GM21723 (cell line): ENCODE data around the gene CAMTA1.
"Not testable (repeated sequence)": the region's sequence is repeated elsewhere in the genome, so short reads cannot be mapped to it uniquely, and the experiment has no call there.

ENCODE experiments used
- ATAC-seq: cut with Tn5 transposase; IDR thresholded peaks from one replicate; pipeline ENCODE4 v1.9.1; 2021; ENCODE audit warnings: mild to moderate bottlenecking, moderate library complexity; ENCODE audit not compliant: unreplicated experiment

CAMTA1 gene

GRCh38 chr1:6904476-6905170 is 119.4 kb downstream of the CAMTA1 start:
- ATAC-seq = no peak

GRCh38 chr1:6905331-6905730 is 120.1 kb downstream of the CAMTA1 start:
- ATAC-seq = no peak

DNA sequence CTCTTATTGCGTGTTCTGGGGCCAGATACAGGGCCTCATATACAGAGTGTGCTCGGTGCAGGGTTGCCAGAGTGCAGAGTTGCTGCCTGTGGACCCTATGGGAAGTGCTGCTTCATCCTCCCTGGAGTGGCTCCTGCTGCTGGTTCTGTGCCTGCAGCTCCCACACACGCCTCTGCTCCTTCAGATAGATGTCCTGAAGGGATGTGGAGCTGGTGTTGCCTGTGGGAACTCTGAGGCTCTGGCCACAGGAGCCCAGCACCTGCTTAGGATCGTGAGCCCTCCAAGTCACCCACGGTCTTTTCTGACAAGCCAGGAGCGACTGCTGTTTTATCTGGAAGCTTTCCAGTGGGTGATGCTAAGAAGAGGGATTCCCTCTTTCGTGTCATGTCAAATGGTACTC is 120.5 kb downstream of the CAMTA1 start:
- no peak for ATAC-seq

- no peak for ATAC-seq
Observed at GRCh38 chr1:6906783-6907182, 121.5 kb downstream of the CAMTA1 start.

DNA sequence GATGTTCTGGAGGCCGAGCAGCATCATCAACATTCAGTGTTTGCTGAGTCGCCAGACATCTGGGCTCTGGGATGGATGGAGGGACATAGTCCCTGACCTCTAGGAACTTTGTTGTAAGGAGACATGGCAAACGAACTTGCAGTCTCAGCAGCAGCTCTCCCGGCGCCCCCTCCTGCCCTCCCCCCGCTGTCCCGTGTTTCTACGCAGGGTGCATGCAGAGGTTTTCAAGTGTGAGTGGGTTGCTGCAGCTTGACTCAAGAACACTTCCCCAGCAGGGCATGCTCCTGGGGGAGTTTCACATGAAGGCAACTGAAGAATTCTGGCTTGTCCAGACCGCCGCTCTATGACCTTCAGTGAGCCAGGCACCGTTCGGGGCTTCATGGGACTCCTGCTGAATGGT is 121.9 kb downstream of the CAMTA1 start:
- no peak for ATAC-seq

- no peak for ATAC-seq
Observed at GRCh38 chr1:6907676-6908434, 122.6 kb downstream of the CAMTA1 start.

DNA sequence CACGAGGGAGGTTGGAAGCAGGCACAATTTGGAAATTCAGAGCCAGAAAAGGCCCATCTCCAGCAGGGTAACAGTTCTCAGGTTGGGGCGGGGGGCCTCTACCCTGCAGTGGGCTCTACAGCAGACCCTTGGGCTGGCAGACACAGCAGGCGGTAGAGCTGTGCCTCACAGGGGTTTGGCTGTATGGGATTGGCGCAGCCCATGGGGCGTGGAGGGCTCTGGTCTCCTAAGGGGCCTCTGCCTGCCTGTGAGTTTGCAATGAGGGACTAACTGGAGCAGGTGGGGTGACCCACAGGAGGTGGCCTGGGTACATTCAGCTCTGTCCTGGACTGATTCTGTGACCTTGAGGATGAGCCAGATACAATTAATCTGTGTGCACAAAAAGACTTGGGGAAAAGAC is 124.1 kb downstream of the CAMTA1 start:
- ATAC-seq = no peak

DNA sequence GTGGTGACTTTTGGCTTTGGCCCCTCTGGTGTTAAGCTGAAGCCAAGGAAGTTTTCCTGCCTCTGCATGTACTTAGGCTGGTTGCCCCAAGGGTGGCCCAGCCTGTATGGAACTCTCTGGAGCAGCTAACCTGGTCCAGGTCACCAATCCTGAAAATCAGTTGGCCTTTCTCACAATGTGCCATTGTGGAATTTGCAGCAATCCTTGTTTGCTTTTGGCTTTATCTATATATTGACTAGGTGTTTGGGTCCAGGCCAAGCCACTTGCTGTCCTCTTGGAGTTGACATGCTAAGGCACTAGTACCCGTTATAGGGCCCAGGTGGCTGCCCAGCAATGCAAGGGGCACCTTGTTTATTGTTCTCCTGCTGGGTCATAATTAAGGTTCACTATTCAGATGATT is 124.6 kb downstream of the CAMTA1 start:
- no peak for ATAC-seq

DNA sequence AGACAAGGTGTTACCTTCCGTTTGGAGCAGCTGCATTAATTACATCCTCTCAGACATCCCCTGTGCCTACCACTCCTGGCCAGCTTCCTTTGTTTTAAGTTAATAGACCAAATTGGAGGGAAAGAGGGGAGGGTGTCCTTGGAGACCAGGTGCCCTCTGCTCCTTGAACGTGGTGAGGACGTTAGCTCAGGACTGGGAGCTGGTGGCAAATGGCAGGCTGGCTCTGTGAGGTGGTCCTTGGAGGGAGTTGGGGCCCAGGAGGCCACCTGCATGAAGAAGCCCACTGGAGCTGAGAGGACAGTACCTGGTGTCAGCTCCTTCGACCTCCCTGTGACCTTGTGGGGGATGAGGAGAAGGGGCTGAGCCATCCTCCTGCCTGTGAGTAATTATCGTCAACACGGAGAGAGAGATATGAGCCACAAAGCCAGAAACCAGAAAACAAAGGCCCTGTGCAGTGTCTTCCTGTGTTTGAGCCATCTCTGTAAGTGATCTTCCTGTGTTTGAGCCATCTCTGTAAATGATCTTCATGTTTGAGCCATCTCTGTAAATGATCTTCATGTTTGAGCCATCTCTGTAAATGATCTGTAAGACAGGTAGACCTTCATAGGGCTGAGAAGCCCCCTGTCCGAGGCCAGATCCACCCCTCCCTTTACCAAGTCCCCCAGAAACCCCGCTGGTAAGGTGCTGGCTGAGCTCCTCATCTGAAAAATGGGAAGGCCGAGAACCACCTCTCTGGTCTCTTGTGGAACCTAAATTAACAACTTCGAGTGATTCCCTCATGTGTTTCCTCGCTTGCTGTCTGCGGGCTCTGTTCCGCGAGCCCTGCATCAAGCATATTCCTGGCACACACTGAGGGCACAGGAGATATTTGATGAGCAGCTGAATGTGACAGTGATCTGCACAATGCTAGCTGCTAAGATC is 126.0 kb downstream of the CAMTA1 start:
- no peak for ATAC-seq

DNA sequence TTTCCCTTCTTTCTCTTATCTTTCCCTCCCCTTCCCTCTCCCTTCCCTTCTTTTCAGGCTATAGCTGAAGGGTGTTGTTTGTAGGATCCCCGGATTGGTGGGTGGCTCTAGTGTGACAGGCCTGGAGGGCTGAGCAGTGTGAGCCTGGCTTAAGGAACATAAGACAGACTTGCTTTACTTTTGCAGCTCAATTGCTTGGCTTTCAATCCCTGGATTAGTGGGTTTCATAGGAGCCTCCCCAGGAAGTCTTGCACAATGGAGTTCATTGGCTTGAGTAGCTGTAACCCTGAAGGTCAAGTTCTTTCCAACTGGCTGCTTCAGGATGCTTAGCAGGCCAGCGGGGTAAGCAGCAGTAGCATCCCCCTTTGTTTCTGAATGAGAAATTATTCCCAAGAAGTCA is 126.7 kb downstream of the CAMTA1 start:
- no peak for ATAC-seq

- ATAC-seq = no peak
Observed at GRCh38 chr1:6912518-6912917, 127.3 kb downstream of the CAMTA1 start.

GRCh38 chr1:6913086-6913485 is 127.8 kb downstream of the CAMTA1 start:
- ATAC-seq = no peak

- no peak for ATAC-seq
Observed at GRCh38 chr1:6914706-6915105, 129.5 kb downstream of the CAMTA1 start.

DNA sequence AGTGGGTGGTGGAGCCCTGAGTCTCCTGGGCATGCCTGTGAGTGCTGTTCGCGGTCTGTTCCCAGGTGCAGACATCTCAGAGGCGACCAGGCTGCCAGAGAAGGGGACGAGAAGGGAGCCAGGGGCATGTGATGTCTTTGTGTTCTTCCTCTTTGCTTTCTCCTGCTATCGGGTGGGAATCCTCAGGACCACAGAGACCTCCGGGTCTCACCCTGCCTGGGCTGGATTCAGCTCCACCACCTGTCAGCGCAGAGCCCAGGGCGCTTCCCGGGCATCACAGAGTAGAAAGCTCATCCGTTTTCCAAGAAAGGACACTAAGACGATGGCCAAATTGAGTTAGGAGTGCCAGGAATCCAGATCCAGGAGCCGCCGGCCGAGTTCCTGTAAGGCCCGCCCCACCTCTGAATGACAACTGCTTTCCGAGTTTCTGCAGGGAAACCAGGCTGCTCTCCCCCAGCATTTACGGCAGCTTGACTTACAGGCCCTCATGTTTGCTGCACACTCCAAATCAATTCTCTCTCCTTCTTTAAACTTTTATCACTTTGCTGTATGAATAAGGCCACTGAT is 130.8 kb downstream of the CAMTA1 start:
- ATAC-seq = no peak

GRCh38 chr1:6917067-6917466 is 131.8 kb downstream of the CAMTA1 start:
- ATAC-seq = no peak

DNA sequence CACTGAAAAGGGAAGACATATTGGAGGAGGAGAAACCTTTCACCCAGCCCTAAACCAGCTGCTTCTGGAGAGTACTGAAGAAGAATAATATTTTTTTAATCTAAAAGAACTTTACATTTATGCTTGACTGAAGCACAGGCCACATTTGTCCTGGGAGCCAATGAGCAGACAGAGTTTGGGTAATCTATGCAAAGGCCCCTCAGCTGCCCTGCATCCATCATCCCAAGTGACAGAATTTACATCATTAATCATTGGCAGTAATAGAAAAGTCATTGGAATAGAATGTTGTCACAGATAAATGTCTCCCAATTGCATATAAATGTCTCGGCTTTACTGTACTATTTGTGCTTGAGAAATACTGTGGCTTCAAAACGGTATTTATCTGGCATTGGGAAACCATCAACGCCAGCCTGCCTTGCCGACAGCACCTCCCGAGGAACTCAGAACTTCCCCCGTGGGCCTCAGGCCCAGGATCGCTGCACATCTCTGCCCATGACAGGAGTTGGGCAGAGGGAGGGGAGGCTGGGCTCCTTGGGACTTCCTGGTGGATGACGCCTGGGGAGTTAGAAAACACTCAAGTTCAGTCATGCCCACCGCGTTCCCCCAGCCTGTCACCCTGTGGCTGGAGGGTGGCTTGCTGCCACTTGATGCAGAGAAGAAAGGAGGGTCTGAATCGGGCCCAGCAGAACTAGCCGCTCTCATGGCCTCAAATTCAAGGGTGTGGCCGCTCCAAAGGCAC is 133.1 kb downstream of the CAMTA1 start:
- ATAC-seq = no peak

- ATAC-seq = no peak
Observed at GRCh38 chr1:6918925-6919511, 133.8 kb downstream of the CAMTA1 start.

GRCh38 chr1:6921506-6921905 is 136.3 kb downstream of the CAMTA1 start:
- not testable (repeated sequence) for ATAC-seq

DNA sequence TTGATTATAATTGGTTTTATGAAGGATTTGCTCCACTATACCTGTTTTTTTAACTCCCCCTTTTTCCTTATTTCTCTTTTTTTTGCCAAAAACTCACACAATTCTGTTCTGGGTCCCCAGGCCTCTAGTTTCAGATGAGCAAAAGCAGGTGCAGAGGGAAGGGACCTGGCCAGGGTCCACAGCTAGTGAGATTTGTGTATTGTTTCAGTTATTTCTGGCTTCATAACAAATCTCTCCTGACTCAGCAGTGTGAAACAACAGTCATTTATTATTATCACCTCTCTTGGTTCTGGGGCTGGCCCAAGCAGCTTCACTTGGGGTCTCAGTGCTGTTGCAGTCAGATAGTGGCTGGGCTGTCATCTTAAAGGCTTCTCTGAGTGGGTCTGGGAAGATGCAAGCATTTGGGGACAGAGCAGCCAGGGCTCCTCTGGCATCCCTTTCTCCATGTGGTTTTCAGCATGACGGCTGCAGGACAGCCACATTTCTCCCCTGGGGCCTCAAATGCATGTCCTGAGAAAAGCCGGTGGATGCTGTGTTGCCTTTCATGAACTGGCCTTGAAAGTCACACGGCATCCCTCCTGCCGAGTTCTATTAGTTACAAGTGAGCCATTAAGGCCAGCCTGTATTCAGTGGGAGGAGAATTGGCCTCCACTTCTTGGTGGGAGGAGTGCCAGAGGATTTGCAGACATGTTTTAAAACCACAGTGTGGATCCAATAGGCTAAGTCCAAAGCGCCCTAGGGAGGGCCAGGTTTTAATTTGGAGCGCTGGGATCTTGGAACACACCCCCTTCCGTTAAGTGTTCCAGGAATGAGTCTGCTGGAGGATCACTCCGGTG is 137.1 kb downstream of the CAMTA1 start:
- ATAC-seq = no peak
